Smooth muscle cell (in vitro differentiated cells): ENCODE results near the gene PSPN. TPM values are rescaled to one million over a fixed set of nuclear protein-coding genes. Genes with fewer than 3 reads are reported as not detected.

Source experiments
- DNase-seq: peaks from one replicate; lab custom pipeline; 2025; ENCODE audit not compliant: unreplicated experiment; lab: John Stamatoyannopoulos, UW
- H2AFZ ChIP-seq: fragments of 200-600 bp; sonication (generic); 2 replicates; pipeline ENCODE4 v1.6.0; 2016; ENCODE audit warnings: antibody characterized with exemption, low read depth, mild to moderate bottlenecking
- H3F3A ChIP-seq: fragments of 200-600 bp; sonication (generic); 2 replicates; pipeline ENCODE4 v1.6.0; 2017; ENCODE audit warnings: antibody characterized with exemption, low read depth
- H3K27ac ChIP-seq: fragments of 200-600 bp; sonication (generic); 2 replicates; pipeline ENCODE4 v1.5.1; 2016; ENCODE audit warnings: low read depth, mild to moderate bottlenecking
- H3K27me3 ChIP-seq: fragments of 200-600 bp; sonication (generic); 2 replicates; pipeline ENCODE4 v1.6.1; 2016; ENCODE audit warnings: low read depth, mild to moderate bottlenecking
- H3K36me3 ChIP-seq: fragments of 200-600 bp; sonication (generic); 2 replicates; pipeline ENCODE4 v1.5.1; 2016; ENCODE audit warnings: low read depth
- H3K4me1 ChIP-seq: fragments of 200-600 bp; sonication (generic); 2 replicates; pipeline ENCODE4 v1.5.1; 2016; ENCODE audit warnings: low read depth
- H3K4me2 ChIP-seq: fragments of 200-600 bp; sonication (generic); 2 replicates; pipeline ENCODE4 v1.6.0; 2016; ENCODE audit warnings: mild to moderate bottlenecking
- H3K4me3 ChIP-seq: fragments of 200-600 bp; sonication (generic); 2 replicates; pipeline ENCODE4 v1.5.1; 2016; ENCODE audit warnings: mild to moderate bottlenecking
- H3K79me2 ChIP-seq: fragments of 200-600 bp; sonication (generic); 2 replicates; pipeline ENCODE4 v1.6.0; 2016; ENCODE audit warnings: low read depth, mild to moderate bottlenecking
- H3K9ac ChIP-seq: fragments of 200-600 bp; sonication (generic); 2 replicates; pipeline ENCODE4 v1.6.0; 2016; ENCODE audit warnings: low read depth
- H3K9me3 ChIP-seq: fragments of 200-600 bp; sonication (generic); replicated peaks from 2 replicates; pipeline ENCODE4 v1.5.1; 2016; ENCODE audit warnings: low read depth
- H4K20me1 ChIP-seq: fragments of 200-600 bp; sonication (generic); 2 replicates; pipeline ENCODE4 v1.6.0; 2016; ENCODE audit warnings: low read depth
- CTCF ChIP-seq: fragments of 200-600 bp; sonication (generic); IDR thresholded peaks from 2 replicates; pipeline ENCODE4 v1.5.1; 2017; ENCODE audit warnings: borderline replicate concordance, mild to moderate bottlenecking, antibody characterized with exemption; ENCODE audit not compliant: insufficient read depth, poor library complexity, severe bottlenecking
- WGBS: methylation state at CpG from one replicate; pipeline ENCODE4 v1.1.7; 2016; ENCODE audit warnings: low lambda C conversion rate; 5-methylcytosine and 5-hydroxymethylcytosine counted together
- microRNA-seq: library from miRNA; unstranded; fragments of <30 nt; microRNA quantifications from one replicate; pipeline ENCODE4, GENCODE V29; 2016; ENCODE audit warnings: borderline number of aligned reads
- polyA plus RNA-seq: library from polyadenylated mRNA; unstranded; fragments of >200 nt; fragmentation: Nextera tagmentation; extraction: Ambion mirVana; gene quantifications from 2 replicates; pipeline ENCODE4 v1.2.1, GENCODE V29; 2016
- small RNA-seq: library from RNA; depleted of rRNA; stranded (forward); fragments of <200 nt; gene quantifications from one replicate; pipeline ENCODE3, GENCODE V24; 2014
- total RNA-seq: library from RNA; depleted of rRNA; stranded (reverse); fragments of >200 nt; gene quantifications from 2 replicates; pipeline ENCODE4 v1.2.3, GENCODE V29; 2014

PSPN gene
- total and polyA plus RNA-seq, 2 experiments from 2014 or later = 0.67 to 2.0 TPM

GRCh38 chr19:6333439-6333838, 42.3 kb downstream of the PSPN start, which contains the start of gene ACER1:
ACER1 (minus strand) TSS chr19:6333612; CDS start chr19:6333551, 61 bp downstream.
- no peaks in the 10 kb centered on the region for H3K9me3 ChIP-seq
- H3K9ac ChIP-seq = no peak within 1 kb of the TSS
- no peak within 1 kb of the TSS for H3K4me2 ChIP-seq
- no peaks in the 10 kb centered on the region for H3F3A ChIP-seq
- no peaks in the 10 kb centered on the region for H3K36me3 ChIP-seq
- H4K20me1 ChIP-seq = no peaks in the 10 kb centered on the region
- no peak for TF ChIP-seq CTCF
- no peaks in the 10 kb centered on the region for H3K27me3 ChIP-seq
- DNase-seq = no peak
- no peak within 1 kb of the TSS for H3K27ac ChIP-seq
- no peak within 1 kb of the TSS for H3K4me3 ChIP-seq
- no peaks in the 10 kb centered on the region for H3K4me1 ChIP-seq
- no peak within 1 kb of the TSS for H2AFZ ChIP-seq
- 78% methylated on average over 17 of the region's 17 CpGs for WGBS
- H3K79me2 ChIP-seq = no peaks in the 10 kb centered on the region

GRCh38 chr19:6326815-6327214, 48.9 kb downstream of the PSPN start:
- 84% methylated on average over 5 of the region's 5 CpGs for WGBS
- DNase-seq = no peak
- Histone ChIP-seq H3K27ac (no peak overlapping the region), H3K4me2 (no peak overlapping the region), H3K4me1 (no peaks in the 10 kb centered on the region), H3K9me3 (no peaks in the 10 kb centered on the region), H3K27me3 (no peaks in the 10 kb centered on the region), H3K9ac (no peak overlapping the region), H3K4me3 (no peak overlapping the region), H3K79me2 (no peaks in the 10 kb centered on the region), H3K36me3 (no peaks in the 10 kb centered on the region), H4K20me1 (no peaks in the 10 kb centered on the region), H3F3A (no peaks in the 10 kb centered on the region), H2AFZ (no peak overlapping the region)
- TF ChIP-seq CTCF = no peak

- Histone ChIP-seq H3K9me3 (no peaks in the 10 kb centered on the region), H3K9ac (no peak overlapping the region), H3K4me2 (no peak overlapping the region), H3F3A (no peaks in the 10 kb centered on the region), H4K20me1 (no peaks in the 10 kb centered on the region), H3K79me2 (no peaks in the 10 kb centered on the region), H2AFZ (no peak overlapping the region), H3K36me3 (no peaks in the 10 kb centered on the region), H3K27ac (no peak overlapping the region), H3K4me1 (no peaks in the 10 kb centered on the region), H3K4me3 (no peak overlapping the region), H3K27me3 (no peaks in the 10 kb centered on the region)
- no peak for TF ChIP-seq CTCF
- 82% methylated on average over 4 of the region's 4 CpGs for WGBS
- no peak for DNase-seq
Observed at GRCh38 chr19:6325614-6326013, 50.1 kb downstream of the PSPN start.

Small RNA genes lying within 50 kb of the gene (microRNA-seq; reads per million reads assigned to microRNA genes)
- gene MIR3940 (9.9 reads per million, percentile 13 among the genes with 10 or more reads in this experiment), gene MIR6790 (not detected), gene MIR6885 (6.4 reads per million, percentile 4 among the genes with 10 or more reads in this experiment)

Small RNA genes lying within 50 kb of the gene (small RNA-seq; reads per million reads assigned to genes)
- gene MIR6790 (not detected), gene MIR6885 (not detected)

Other genes with a start within 250 kb of the PSPN start
- not detected in 2 replicates for gene ACSBG2, start 240.3 kb downstream of the PSPN start, total RNA-seq
- gene ACSBG2, start 240.3 kb downstream of the PSPN start, polyA plus RNA-seq = not detected in 2 replicates
- gene MLLT1, start 96.0 kb downstream of the PSPN start, total RNA-seq = 15.4 and 18.8 TPM in 2 replicates
- gene MLLT1, start 96.0 kb downstream of the PSPN start, polyA plus RNA-seq = 25.2 and 27.3 TPM in 2 replicates
- 0.09 TPM in 1 of 2 replicates, not detected in the other for gene ACER1, start 42.3 kb downstream of the PSPN start, total RNA-seq
- gene ACER1, start 42.3 kb downstream of the PSPN start, polyA plus RNA-seq = not detected in 2 replicates
- gene CLPP, start 14.4 kb downstream of the PSPN start, total RNA-seq = 59.1 and 85.9 TPM in 2 replicates
- 117 and 118 TPM in 2 replicates for gene CLPP, start 14.4 kb downstream of the PSPN start, polyA plus RNA-seq
- gene ALKBH7, start 3.1 kb downstream of the PSPN start, total RNA-seq = 34.4 and 38.2 TPM in 2 replicates
- gene ALKBH7, start 3.1 kb downstream of the PSPN start, polyA plus RNA-seq = 100 and 103 TPM in 2 replicates
- gene GTF2F1, start 17.2 kb upstream of the PSPN start, total RNA-seq = 35.6 and 65.8 TPM in 2 replicates
- gene GTF2F1, start 17.2 kb upstream of the PSPN start, polyA plus RNA-seq = 34.7 and 43.0 TPM in 2 replicates
- 59.1 and 88.3 TPM in 2 replicates for gene KHSRP, start 48.9 kb upstream of the PSPN start, total RNA-seq
- gene KHSRP, start 48.9 kb upstream of the PSPN start, polyA plus RNA-seq = 169 and 179 TPM in 2 replicates
- not detected in 2 replicates for gene SLC25A41, start 57.8 kb upstream of the PSPN start, total RNA-seq
- gene SLC25A41, start 57.8 kb upstream of the PSPN start, polyA plus RNA-seq = 0.30 and 0.57 TPM in 2 replicates
- 34.2 and 57.1 TPM in 2 replicates for gene SLC25A23, start 83.9 kb upstream of the PSPN start, total RNA-seq
- gene SLC25A23, start 83.9 kb upstream of the PSPN start, polyA plus RNA-seq = 46.9 and 58.7 TPM in 2 replicates
- 4.0 and 7.8 TPM in 2 replicates for gene CRB3, start 88.3 kb upstream of the PSPN start, total RNA-seq
- gene CRB3, start 88.3 kb upstream of the PSPN start, polyA plus RNA-seq = 2.5 and 12.1 TPM in 2 replicates
- gene DENND1C, start 105.9 kb upstream of the PSPN start, total RNA-seq = 0.04 TPM in 1 of 2 replicates, not detected in the other
- gene DENND1C, start 105.9 kb upstream of the PSPN start, polyA plus RNA-seq = 0.67 and 3.3 TPM in 2 replicates
- not detected in 2 replicates for gene TUBB4A, start 126.4 kb upstream of the PSPN start, total RNA-seq
- gene TUBB4A, start 126.4 kb upstream of the PSPN start, polyA plus RNA-seq = not detected in 2 replicates
- gene TNFSF9, start 155.1 kb upstream of the PSPN start, total RNA-seq = 1.3 and 3.4 TPM in 2 replicates
- gene TNFSF9, start 155.1 kb upstream of the PSPN start, polyA plus RNA-seq = 4.6 and 7.3 TPM in 2 replicates
- gene CD70, start 215.2 kb upstream of the PSPN start, total RNA-seq = 0.54 TPM in 1 of 2 replicates, not detected in the other
- gene CD70, start 215.2 kb upstream of the PSPN start, polyA plus RNA-seq = not detected in 2 replicates